HFF-Myc (cell line): Measurements from ENCODE around the gene SMARCA1.
A peak's percentile ranks its signal among the peaks of the same experiment; 100 is the strongest.

Source experiments
- DNase-seq: peaks from one replicate; pipeline ENCODE4 v3.0.0-alpha.2; 2011; ENCODE audit warnings: low read depth; ENCODE audit errors: extremely low read depth
- H3K4me3 ChIP-seq: replicated peaks from 2 replicates; pipeline ENCODE4 v1.5.1; 2011; ENCODE audit warnings: low read depth, mild to moderate bottlenecking, control low read depth, low read length
- TF ChIP-seq, protein P1 (sequence below): IDR thresholded peaks from 2 replicates; pipeline ENCODE4 v1.5.1; 2012; ENCODE audit warnings: mild to moderate bottlenecking, low read depth, low read length, control low read depth; ENCODE audit errors: missing control alignments

Gene SMARCA1

DNA sequence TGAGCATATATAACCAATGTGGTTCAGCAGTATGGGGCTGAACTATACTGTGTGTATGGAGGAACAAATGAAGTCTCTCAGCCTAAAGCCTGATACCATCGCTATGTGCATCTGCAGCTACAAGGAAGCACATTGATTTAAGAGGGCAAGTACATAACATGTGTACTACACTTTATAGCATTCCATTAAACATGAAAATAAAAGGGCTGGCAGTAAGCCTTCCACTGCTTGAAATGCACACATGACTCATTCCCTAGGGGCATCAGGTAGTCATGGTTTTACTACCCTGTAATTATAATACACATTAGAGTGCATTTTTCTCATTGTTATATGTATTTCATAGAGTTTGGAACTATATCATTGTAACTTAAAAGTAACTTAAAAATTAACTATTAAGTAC, 51.2 kb downstream of the SMARCA1 start:
- TF ChIP-seq, protein P1, sequence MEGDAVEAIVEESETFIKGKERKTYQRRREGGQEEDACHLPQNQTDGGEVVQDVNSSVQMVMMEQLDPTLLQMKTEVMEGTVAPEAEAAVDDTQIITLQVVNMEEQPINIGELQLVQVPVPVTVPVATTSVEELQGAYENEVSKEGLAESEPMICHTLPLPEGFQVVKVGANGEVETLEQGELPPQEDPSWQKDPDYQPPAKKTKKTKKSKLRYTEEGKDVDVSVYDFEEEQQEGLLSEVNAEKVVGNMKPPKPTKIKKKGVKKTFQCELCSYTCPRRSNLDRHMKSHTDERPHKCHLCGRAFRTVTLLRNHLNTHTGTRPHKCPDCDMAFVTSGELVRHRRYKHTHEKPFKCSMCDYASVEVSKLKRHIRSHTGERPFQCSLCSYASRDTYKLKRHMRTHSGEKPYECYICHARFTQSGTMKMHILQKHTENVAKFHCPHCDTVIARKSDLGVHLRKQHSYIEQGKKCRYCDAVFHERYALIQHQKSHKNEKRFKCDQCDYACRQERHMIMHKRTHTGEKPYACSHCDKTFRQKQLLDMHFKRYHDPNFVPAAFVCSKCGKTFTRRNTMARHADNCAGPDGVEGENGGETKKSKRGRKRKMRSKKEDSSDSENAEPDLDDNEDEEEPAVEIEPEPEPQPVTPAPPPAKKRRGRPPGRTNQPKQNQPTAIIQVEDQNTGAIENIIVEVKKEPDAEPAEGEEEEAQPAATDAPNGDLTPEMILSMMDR, result no peak
- peak; percentile 16 for DNase-seq
- no peak overlapping the region for H3K4me3 ChIP-seq

GRCh38 chrX:129462707-129463106, 60.6 kb downstream of the SMARCA1 start:
- TF ChIP-seq, protein P1, result no peak
- H3K4me3 ChIP-seq, result no peak overlapping the region
- no peak for DNase-seq

DNA sequence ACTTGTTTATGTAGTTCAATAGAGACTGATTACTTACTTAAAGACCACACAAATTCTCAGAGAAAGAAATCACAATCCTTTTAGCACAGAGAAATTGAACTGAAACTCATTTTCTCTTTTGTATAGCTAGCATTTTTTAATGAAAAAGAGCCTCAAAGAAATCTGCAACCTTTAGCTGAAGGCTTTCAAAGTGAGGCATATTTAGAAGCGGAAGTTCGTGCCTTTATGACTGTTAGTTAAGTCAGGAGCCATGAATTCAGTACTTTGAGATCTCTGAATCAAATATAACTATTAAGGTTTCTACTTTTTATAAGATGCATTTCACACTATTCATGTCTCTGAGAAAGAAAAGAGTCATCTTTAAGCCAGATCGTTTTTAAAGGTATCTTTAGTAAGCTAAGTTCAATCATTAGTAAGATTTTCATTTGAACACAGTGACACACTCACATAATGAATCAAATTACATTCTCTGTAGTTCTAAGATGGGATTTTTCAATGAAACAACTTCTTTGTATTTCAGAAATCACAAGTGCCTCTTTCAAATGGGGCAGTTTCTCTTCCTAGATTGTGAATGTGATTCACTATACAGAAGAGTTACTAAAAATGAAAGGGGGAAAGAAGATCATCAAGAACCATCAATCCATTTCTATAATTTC, 61.4 kb downstream of the SMARCA1 start:
- no peak for DNase-seq
- TF ChIP-seq, protein P1, result no peak
- H3K4me3 ChIP-seq, result no peak overlapping the region

DNA sequence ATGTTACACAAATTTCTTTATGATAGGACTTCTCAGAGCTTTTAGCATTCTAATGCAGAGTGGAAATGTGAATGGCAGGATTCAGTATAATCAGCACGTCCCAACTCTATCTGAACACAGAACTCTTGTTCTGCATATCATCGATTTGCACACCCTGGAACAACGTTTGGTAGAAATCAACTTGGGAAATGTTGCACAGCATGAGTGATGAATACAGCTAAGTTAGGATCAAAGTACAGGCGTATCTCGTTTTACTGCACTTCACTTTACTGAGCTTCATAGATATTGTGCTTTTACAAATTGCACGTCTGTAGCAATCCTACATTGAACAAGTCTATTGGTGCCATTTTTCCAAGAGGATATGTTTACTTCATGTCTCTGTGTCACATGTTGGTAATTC, 70.8 kb downstream of the SMARCA1 start:
- TF ChIP-seq, protein P1, result no peak
- H3K4me3 ChIP-seq, result no peak overlapping the region
- no peak for DNase-seq

GRCh38 chrX:129450123-129450522, 73.2 kb downstream of the SMARCA1 start:
- TF ChIP-seq, protein P1, result no peak
- no peak overlapping the region for H3K4me3 ChIP-seq
- no peak for DNase-seq

DNA sequence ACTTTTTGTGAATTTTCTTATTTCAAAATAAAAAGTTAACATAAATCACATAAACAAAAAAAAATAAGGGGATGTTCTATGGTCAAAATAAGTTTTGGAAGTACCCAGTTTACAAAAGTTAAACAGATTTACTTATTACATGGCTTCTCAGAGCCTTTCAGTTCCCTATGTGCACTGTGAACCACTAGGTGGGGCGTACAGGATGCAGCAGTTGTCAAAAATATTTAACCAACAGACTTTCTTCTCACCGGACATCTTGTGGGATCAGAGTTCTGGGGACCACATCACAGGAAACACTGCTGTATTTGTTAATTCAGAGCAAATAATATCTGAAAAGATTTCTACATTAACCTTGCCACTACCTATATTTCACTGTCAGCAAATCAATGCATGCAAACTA, 74.1 kb downstream of the SMARCA1 start:
- no peak overlapping the region for H3K4me3 ChIP-seq
- TF ChIP-seq, protein P1, result no peak
- no peak for DNase-seq

DNA sequence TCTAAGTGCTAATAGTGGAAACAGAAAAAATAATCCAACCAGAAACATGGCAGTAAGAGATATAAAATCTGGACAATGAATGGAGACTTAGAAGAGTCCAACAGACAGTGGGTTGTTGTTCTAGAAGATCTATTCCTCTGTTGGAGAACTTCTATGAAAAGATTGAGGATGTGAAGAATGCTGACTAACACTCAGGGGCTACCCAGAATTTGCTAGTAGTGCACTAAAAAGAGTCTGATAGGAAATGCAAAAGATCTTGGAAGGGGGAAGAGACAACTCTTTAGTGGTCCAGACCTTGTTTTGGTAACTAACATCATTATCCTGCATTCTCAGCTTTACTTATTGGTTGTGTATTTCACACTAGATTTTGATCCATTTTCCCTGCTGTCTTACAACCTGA, 77.9 kb downstream of the SMARCA1 start:
- no peak overlapping the region for H3K4me3 ChIP-seq
- TF ChIP-seq, protein P1, result no peak
- no peak for DNase-seq
